Activated CD8-positive, alpha-beta T cell treated with anti-CD3 and anti-CD28 coated beads for 36 hours (primary cell): ENCODE data around the gene PMF1. TPM values are rescaled to one million over a fixed set of nuclear protein-coding genes. Genes with fewer than 3 reads are reported as not detected.

Experiments used
- ATAC-seq: fragments of 200-7000 bp; cut with Tn5 transposase; one replicate; pipeline ENCODE4 v1.10.0; 2021; ENCODE audit warnings: mild to moderate bottlenecking, moderate library complexity
- CTCF ChIA-PET: fragments of 350-600 bp; sonication (Branson Sonifier 250); formaldehyde crosslinking; loops from one replicate; lab custom pipeline; 2021; ENCODE audit warnings: antibody characterized with exemption; lab: Charles Lee
- POLR2A ChIA-PET: fragments of 350-600 bp; sonication (Branson Sonifier 250); formaldehyde crosslinking; loops from one replicate; lab custom pipeline; 2021; ENCODE audit warnings: antibody characterized with exemption; lab: Charles Lee
- DNase-seq: peaks from one replicate; pipeline ENCODE4 v3.0.0-alpha.2; 2020
- H3K27ac Mint-ChIP-seq: one replicate; pipeline ENCODE4 v1.8.0; 2021; ENCODE audit warnings: mild to moderate bottlenecking, mixed read lengths
- H3K27me3 Mint-ChIP-seq: one replicate; pipeline ENCODE4 v1.8.0; 2021; ENCODE audit warnings: mixed read lengths
- H3K36me3 Mint-ChIP-seq: one replicate; pipeline ENCODE4 v1.8.0; 2021; ENCODE audit warnings: low read depth, mixed read lengths
- H3K4me1 Mint-ChIP-seq: one replicate; pipeline ENCODE4 v1.8.0; 2021; ENCODE audit warnings: low read depth, mixed read lengths
- H3K4me3 Mint-ChIP-seq: one replicate; pipeline ENCODE4 v1.8.0; 2021; ENCODE audit warnings: mild to moderate bottlenecking, moderate library complexity, mixed read lengths
- H3K9me3 Mint-ChIP-seq: one replicate; pipeline ENCODE4 v1.8.0; 2021; ENCODE audit warnings: mixed read lengths
- intact Hi-C: fragments of 100-400 bp; cut with micrococcal nuclease; formaldehyde crosslinking; loops from one replicate; pipeline ENCODE4 v1.10.0; 2022
- total RNA-seq, 2 experiments: library from RNA; stranded (reverse); gene quantifications; one replicate each; pipeline ENCODE4 v1.2.3, GENCODE V29; 2021
- TF ChIP-seq, protein P1 (sequence below): fragments of 200-600 bp; IDR thresholded peaks from one replicate; pipeline ENCODE4 v1.8.0; 2022; ENCODE audit warnings: antibody characterized with exemption, mild to moderate bottlenecking

Gene PMF1
- total RNA-seq, 2 experiments from 2014 or later = 89.4 to 93.7 TPM

DNA sequence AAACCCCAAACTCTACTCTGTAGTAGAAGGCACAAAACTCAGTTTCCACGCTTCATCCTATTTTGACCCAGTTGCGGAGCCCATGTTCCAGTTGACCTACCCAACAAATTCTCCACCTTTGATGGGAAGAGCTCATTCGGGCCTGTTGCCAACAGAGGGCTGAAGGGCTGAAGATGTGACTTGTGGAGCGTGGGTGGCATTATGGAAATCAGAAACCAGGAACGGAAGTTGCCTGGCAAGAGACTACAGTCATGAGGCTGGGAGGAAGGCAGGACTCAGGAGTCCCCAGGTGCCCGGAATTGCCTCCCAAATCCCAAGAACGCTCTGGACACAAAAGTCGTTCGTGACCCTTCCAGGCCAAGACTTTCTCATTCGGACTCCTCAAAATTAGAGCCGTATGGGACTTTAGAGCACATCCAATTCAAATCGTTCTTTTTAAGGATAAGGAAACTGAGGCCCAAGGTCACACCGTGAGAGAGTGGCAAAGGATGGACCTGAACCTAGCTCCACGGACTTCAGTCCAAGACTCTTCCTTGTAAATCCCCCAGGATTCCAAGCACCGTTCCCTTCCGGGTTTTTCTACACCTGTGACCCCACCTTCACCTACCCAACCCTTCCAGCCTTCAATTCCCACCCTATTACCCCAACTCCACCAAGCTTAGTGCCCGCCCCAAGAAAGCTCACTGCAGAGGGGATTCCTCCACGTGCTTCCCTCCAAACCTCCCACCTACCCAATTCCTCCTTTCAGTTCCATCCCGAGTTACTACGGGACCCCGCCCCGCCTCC, 69.1 kb downstream of the PMF1 start:
- CTCF ChIA-PET = interaction anchor here (0.9 to 6.1 kb wide), 14 partner anchors 9 to 292 kb away, joined by 3 to 37 read pairs (median 6); partner anchors contain the start of gene CCT3
- ATAC-seq = peak; percentile 5
- TF ChIP-seq, protein P1, sequence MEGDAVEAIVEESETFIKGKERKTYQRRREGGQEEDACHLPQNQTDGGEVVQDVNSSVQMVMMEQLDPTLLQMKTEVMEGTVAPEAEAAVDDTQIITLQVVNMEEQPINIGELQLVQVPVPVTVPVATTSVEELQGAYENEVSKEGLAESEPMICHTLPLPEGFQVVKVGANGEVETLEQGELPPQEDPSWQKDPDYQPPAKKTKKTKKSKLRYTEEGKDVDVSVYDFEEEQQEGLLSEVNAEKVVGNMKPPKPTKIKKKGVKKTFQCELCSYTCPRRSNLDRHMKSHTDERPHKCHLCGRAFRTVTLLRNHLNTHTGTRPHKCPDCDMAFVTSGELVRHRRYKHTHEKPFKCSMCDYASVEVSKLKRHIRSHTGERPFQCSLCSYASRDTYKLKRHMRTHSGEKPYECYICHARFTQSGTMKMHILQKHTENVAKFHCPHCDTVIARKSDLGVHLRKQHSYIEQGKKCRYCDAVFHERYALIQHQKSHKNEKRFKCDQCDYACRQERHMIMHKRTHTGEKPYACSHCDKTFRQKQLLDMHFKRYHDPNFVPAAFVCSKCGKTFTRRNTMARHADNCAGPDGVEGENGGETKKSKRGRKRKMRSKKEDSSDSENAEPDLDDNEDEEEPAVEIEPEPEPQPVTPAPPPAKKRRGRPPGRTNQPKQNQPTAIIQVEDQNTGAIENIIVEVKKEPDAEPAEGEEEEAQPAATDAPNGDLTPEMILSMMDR = no peak
- Mint-ChIP-seq H3K9me3 (no peaks in the 10 kb centered on the region), H3K4me1 (peaks cover 32% of the 10 kb centered on the region), H3K36me3 (peaks cover 38% of the 10 kb centered on the region), H3K4me3 (peak overlapping the region; percentile 99), H3K27me3 (no peaks in the 10 kb centered on the region), H3K27ac (peak overlapping the region; percentile 94)
- POLR2A ChIA-PET = interaction anchor here (0.6 to 5.1 kb wide), 43 partner anchors 10 to 336 kb away, joined by 3 to 50 read pairs (median 4); partner anchors contain the start of genes ARHGEF2, CCT3, GLMP and PMF1
- DNase-seq = peak; percentile 50
- intact Hi-C loops = loop anchor here (2.0 kb wide), 1 partner anchor 55 kb away; no protein-coding TSS in a partner anchor

DNA sequence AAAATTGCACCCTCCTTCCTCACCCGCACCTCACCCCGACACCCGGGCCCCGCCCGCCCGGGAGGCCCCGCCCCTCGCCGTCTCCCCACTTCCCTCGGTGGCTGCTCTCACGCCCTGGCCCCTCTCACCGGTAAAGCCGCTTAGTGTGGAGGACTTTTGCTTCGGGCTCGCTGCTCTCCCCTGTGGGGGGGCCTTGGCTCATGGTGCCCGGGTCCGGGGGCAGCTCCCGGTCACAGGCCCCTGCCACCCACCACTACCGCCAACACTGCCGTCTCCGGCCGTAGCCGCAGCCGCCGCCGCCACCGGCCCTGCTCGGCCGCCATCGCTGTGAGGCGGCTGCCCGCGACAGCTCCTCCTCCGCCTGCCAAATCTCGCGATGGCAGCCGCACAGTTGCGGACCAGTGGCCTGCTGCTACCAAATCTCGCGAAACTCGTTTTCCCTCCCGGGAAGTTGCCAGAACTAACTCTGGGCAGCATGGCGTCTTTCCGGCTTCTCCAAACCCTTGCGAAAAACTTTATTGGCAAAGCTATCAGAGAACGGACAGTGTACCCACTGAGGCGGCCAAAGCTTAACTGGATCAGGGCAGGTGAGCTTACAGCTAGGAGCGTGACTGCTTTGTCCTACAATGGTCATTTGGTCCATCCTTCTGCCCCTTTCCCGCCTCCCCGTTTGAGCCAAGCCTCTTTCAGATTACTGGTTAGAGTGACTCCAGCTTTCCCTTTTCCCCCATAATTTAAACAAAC, 69.8 kb downstream of the PMF1 start, which contains the start of gene SMG5:
Gene SMG5, minus strand, starts transcription at position 347 of the 744 bp plus-strand sequence. Its CDS starts 145 bp downstream, at position 202.
- DNase-seq = peak; percentile 97
- intact Hi-C loops = no loop called here
- TF ChIP-seq, protein P1 = no peak
- H3K36me3 Mint-ChIP-seq = peaks cover 31% of the 10 kb centered on the region
- H3K9me3 Mint-ChIP-seq = no peaks in the 10 kb centered on the region
- H3K4me3 Mint-ChIP-seq = peak within 1 kb of the TSS; percentile 99
- peak; percentile 91 for ATAC-seq
- peak within 1 kb of the TSS; percentile 94 for H3K27ac Mint-ChIP-seq
- ChIA-PET POLR2A (interaction anchor here (0.6 to 5.1 kb wide), 43 partner anchors 10 to 337 kb away, joined by 3 to 50 read pairs (median 3); partner anchors contain the start of genes ARHGEF2, CCT3, PMF1 and TSACC), CTCF (interaction anchor here (0.8 to 6.1 kb wide), 18 partner anchors 10 to 293 kb away, joined by 3 to 37 read pairs (median 5); partner anchors contain the start of genes CCT3, GLMP and PAQR6)
- H3K27me3 Mint-ChIP-seq = no peaks in the 10 kb centered on the region
- H3K4me1 Mint-ChIP-seq = peaks cover 32% of the 10 kb centered on the region

DNA sequence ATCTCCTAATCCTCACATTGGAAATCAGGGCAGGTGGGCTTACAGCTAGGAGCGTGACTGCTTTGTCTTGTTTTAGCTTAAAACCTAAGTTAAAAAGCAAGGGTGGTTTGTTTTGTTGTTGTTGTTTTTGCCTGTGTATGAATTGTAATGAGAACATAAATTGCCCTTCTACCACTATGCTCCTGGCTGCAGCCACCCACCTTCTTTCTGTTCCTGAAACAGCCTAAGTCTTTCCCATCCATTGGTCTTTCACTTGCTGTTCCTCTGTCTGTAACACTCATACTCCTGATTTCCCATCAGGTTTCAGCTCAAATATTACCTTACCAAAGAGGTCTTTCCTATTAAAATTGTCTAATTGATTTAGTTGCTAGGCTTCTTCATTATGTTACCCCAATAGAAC, 70.7 kb downstream of the PMF1 start:
- Mint-ChIP-seq H3K36me3 (peaks cover 22% of the 10 kb centered on the region), H3K9me3 (no peaks in the 10 kb centered on the region), H3K4me3 (peak overlapping the region; percentile 99), H3K27me3 (no peaks in the 10 kb centered on the region), H3K27ac (peak overlapping the region; percentile 94), H3K4me1 (peaks cover 32% of the 10 kb centered on the region)
- intact Hi-C loops = no loop called here
- ChIA-PET POLR2A (interaction anchor here (0.7 to 5.1 kb wide), 20 partner anchors 9 to 469 kb away, joined by 3 to 50 read pairs (median 5); partner anchors contain the start of genes ARHGEF2, CCT3, PMF1 and TSACC), CTCF (interaction anchor here (0.8 to 6.1 kb wide), 15 partner anchors 11 to 193 kb away, joined by 3 to 37 read pairs (median 5); partner anchors contain the start of genes CCT3, GLMP and PAQR6)
- TF ChIP-seq, protein P1 = no peak
- no peak for DNase-seq
- ATAC-seq = no peak

DNA sequence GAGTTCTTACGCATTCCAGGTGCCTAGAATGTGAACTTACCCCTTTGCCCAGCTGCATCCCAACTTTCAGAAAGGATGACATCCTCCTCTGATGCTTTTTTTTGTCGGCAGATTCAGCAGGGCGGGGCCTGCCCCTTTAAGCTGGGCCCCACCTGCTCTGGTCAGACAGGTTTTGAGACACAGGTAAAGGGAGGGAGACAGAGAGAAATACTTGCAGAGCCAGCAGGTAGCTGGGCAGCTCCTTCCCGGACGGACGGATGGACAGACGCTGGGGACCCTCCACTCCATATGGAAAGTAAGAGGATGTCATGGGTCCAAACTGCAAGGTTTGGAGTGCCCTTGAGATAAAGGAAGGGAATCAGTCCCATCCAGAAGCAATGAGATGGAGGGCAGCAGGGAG, 71.3 kb downstream of the PMF1 start, which contains the start of gene TMEM79:
Gene TMEM79, plus strand, starts transcription at position 214 of the 400 bp plus-strand sequence. CDS start 902 bp downstream, outside the sequence.
- CTCF ChIA-PET = interaction anchor here (1.3 to 6.1 kb wide), 8 partner anchors 11 to 142 kb away, joined by 3 to 24 read pairs (median 4); partner anchors contain the start of genes CCT3 and GLMP
- no peak for ATAC-seq
- H3K36me3 Mint-ChIP-seq = peaks cover 22% of the 10 kb centered on the region
- H3K4me3 Mint-ChIP-seq = peak within 1 kb of the TSS; percentile 99
- TF ChIP-seq, protein P1 = no peak
- intact Hi-C loops = no loop called here
- POLR2A ChIA-PET = interaction anchor here (0.7 to 5.1 kb wide), 13 partner anchors 9 to 468 kb away, joined by 3 to 50 read pairs (median 5); partner anchors contain the start of genes CCT3 and TSACC
- no peaks in the 10 kb centered on the region for H3K9me3 Mint-ChIP-seq
- H3K27ac Mint-ChIP-seq = peak within 1 kb of the TSS; percentile 94
- no peak for DNase-seq
- H3K27me3 Mint-ChIP-seq = no peaks in the 10 kb centered on the region
- peaks cover 32% of the 10 kb centered on the region for H3K4me1 Mint-ChIP-seq
